ENCODE data around the gene TAS2R5.

DNA sequence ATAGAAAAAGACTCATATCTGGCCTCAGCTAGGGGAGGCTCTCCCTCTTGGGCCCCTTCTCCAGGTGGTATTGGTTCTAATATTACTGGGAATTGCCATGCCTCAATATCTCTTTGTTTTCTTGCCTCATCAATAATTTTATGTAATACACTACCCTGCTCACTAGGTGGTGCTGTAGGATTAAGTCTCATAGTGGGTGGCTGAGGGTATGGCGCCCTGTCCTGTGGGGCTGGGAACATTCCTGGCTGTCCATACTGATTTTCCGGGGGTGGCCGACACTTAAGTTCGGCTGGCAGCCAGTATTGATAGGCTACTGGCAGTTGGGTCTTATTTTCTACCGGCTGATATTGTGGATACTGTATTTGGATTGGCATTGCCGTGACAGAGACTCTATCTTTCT is 35.1 kb upstream of the TAS2R5 start:
- TF ChIP-seq POLR2AphosphoS5 (IDR thresholded peaks at IDR 0.05; ENCODE audit: low read depth, low read length) (no peak), POLR2A (IDR thresholded peaks at IDR 0.05; ENCODE audit: low read depth, low read length) (no peak)
